Left renal pelvis (tissue), 4 donors: ENCODE results near the gene PDCD6IP. TPM values are rescaled to one million over a fixed set of nuclear protein-coding genes. Genes with fewer than 3 reads are reported as not detected.
"Not testable (repeated sequence)": the region's sequence is repeated elsewhere in the genome, so short reads cannot be mapped to it uniquely, and the experiment has no call there.

Experiments
- DNase-seq, 4 donors: peaks; one replicate each; pipeline ENCODE4 v3.0.0-alpha.2; 2013; ENCODE audit warnings: low read depth in 4 of 4, low spot score in 3 of 4
- polyA plus RNA-seq, 4 donors: library from polyadenylated mRNA; unstranded; fragments of 120-200 nt; gene quantifications; one replicate each; pipeline ENCODE4 v1.2.1, GENCODE V29; 2013; ENCODE audit not compliant: insufficient read length in 4 of 4

Gene PDCD6IP
- polyA plus RNA-seq, 4 donors = 155 to 171 (median 162) TPM

DNA sequence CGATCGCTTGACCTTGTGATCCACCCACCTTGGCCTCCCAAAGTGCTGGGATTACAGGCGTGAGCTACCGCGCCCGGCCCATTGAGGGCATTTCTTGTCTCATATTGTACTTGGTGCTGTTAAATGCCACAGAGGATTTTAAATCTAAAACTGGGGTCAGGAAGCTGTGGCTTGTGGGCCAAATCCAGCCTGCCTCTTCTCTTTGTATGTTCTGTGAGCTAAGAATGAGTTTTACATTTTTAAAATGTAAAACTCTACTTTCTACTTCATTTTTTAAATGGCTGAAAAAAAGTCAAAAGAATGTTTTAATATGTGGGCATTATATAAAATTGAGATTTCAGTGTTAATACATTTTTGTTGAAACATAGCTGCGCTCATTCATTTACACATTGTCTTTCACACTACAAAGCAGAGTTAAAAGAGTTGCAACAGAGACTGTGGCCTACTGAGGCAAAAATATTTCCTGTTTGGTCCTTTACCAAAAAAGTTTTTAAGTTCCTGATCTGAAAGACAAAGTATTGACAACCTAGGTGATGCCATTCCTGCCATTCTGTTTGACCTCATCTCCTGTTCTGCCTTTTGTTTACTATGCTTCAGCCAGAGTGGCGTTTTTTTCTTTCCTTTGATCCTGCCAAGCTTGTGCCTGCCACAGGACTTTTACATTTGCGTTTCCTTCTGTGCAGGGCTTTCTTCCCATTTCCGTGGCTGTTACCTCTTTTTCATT lies 50.4 kb downstream of the PDCD6IP start:
- no peak for DNase-seq

DNA sequence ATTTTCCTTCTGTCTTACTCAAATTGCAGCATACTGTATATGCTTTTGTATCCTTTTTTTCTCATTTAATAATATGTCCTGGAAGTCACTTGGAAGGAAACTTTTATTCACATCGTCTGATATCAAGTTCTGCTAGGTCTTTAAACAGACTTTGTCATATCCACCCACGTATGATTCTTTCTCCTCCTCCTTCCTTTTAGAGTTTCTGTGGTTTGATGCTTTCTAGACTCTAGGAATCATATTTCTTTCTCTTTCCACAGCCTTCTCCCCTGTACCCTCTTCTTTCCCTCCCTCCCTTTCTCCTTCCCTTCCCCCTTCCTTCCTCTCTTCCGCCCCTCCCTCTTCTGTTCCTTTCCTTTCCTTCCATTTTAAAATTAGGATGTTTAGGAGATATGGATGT lies 52.2 kb downstream of the PDCD6IP start:
- not testable (repeated sequence) for DNase-seq

DNA sequence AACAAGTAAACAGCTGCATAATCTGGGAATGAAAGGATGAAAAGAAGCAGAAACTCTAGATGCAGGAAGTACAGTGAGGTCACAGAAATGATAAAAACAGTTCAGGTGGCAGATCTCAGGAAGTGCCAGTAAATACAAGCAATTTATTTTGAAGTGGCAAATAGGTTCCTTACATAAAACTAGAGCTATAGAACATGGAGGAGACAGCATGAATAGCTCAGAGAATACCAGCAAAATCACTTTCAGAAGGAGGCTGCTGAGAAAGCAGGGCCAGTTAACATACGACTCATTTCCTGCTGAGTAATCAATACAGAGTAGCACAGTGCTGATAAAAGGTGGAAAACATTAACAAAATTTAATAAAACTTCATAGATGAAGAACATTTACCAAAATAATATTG lies 57.0 kb downstream of the PDCD6IP start:
- not testable (repeated sequence) for DNase-seq

DNA sequence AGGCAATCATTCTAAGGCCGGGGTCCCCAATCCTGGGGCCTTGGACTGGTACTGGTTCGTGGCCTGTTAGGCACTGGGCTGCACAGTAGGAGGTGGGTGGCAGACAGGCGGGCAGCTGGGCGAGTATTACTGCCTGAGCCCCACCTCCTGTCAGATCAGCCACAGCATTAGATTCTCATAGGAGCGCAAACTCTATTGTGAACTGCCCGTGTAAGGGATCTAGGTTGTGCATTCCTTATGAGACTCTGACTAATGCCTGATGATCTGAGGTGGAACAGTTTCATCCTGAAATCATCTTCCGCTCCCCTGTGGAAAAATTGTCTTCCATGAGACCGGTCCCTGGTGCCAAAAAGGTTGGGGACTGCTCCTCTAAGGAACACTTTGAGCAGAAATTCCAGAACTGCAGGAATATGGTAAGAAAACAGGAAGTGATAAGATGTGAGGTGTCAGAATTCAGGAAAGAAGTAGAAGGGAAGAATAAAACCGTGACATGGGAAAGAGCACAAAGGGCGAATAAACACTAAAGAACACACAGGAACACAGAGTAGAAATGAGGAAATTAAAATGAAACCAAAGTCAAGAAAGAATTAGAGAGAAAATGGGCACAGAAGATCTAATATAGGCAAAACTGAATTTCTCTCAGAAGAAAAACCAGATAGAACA lies 57.6 kb downstream of the PDCD6IP start:
- DNase-seq = no peak

DNA sequence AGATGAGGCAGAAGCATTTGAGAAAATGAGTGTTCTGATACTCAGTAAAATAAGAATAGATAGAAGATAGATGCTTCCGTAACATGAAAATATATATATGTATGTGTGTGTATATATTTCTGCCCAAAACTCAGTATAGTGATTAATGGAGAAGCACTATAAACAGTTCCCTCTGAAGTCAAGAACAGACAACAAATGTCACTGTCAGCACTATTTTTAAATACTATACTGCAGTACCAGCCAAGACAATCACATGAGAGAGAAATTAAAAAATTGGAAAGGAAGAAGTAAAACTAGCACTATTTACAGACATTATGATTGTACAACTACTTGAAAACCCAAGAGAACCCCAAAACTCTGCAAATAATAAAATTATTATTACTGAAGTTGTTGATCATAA lies 59.3 kb downstream of the PDCD6IP start:
- not testable (repeated sequence) for DNase-seq

DNA sequence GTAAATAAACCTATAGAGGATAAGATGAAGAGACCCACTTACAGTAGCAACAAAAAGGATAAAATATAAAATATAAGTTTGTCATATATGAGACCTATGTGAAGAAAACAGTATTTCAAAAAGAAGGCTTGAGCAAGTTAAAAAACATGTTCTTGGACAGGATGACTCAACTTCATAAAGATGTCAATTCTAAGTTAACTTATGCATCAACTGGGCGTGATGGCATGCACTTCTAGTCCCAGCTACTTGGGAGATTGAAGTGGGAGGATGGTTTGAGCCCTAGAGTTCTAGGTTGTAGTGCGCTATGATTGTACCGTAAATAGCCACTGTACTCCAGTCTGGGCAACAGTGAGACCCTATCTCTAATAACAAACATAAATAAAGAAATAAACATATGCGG lies 59.7 kb downstream of the PDCD6IP start:
- DNase-seq = no peak

DNA sequence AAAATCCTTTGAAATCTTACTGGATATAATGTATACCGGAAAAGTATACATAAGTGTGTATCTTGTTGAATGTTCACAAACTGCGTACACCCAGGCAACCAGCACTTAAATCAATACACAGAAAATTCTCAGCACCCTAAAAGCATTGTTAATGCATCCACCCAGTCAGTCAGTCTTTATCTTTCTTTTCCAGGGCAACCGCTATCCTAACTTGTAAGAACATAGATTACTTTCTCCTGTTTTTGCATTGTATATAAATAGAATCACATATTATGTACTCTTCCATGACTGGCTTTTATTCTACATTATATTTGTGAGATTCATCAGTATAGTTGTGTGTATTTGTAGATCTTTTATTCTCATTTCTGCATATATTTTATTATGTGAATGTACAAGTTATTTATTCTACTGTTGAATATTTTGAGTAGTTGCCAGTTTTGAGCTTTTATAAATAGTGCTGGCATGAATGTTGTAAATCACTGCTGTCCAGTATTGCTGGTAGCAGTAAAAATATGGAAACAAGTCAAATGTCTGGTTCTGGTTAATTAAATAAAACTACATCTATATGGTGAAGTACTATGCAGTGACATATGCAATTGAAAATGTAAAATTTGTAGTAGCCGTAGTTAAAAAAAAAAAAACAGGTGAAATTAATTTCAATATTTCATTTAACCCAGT lies 62.1 kb downstream of the PDCD6IP start:
- DNase-seq = no peak

DNA sequence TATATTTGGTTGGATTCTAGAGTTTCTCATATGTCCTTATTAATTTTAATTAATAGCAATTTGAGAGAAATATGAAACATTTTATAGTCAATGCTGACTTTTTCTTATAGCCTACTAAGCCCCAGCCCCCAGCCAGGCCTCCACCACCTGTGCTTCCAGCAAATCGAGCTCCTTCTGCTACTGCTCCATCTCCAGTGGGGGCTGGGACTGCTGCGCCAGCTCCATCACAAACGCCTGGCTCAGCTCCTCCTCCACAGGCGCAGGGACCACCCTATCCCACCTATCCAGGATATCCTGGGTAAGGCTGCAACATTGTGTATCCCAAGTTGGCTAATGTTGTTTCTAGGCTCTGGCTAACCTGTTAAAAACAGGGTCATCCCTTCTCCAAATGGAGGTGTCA lies 66.7 kb downstream of the PDCD6IP start:
- no peak for DNase-seq

DNA sequence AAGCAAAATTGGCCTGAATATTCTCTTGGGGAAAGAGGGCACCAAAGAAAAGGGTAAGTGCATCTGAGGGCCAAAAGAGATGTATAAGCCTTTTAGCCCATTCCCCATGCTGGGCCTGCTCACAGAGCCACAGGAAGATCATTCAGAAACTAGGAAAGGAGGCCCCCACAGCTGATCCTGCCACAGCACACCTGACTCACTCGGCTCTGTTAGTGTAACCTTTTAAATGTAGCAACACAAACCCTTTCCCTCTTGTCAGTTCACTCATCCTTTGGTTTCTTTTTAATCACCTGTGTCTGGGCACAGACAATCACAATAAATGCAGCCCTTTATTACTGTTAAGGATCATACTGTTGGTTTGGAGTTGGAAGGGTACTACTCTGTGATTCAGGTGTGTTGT lies 69.9 kb downstream of the PDCD6IP start:
- no peak for DNase-seq

DNA sequence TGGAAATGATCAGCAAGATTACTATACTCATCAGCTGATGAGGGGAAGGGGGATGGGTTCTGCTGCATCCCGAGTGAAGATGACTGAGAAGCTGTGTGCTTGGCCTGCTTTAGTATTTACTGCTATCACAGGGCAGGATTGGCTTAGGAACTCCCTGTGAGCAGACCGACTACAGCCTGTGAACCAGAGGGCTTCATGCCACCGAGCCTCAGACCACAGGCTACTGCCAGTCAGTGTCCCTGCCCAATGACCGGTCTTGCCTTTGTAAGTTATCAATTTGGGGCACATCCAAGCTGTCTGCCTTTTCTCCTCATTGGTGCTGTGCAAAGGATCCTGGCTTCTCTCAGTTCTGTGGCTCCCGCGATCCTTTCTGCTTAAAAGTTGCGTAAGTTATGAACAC lies 71.5 kb downstream of the PDCD6IP start:
- no peak for DNase-seq

DNA sequence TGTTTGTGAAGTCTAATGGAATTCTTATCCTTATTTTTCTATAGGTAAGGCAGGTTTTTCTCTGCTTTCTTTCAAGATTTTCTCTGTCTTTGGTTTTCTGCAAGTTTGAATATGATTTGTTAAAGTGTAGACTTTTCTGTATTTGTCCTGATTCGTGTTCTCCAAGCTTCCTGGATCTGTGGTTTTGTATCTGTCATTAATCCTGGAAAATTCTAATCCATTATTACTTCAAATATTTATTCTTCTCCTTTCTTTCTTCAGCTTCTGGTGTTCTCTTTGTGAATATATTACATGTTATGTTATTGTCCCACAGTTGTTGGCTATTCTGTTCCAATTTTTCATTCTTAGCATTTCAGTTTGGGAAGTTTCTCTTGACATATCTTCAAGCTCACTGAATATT lies 76.4 kb downstream of the PDCD6IP start:
- DNase-seq = no peak

DNA sequence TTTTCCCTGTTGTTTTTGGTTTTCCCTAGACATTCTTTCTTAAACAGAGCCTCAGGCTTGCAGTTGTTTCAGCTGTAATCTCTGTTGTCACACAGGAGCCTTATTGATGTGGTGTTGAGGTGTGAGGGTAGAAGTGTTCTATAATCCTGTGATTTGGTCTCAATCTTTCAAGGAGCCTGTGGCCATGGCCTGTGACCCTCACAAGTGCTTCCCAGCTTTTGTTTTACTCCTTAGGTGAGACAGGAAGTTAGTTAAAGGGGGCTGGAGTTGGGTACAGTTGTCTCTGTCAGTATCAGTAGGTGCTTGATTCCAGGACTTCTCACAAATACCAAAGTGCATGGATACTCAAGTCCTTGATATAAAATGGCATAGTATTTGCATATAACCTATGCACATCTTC lies 77.2 kb downstream of the PDCD6IP start:
- no peak for DNase-seq

DNA sequence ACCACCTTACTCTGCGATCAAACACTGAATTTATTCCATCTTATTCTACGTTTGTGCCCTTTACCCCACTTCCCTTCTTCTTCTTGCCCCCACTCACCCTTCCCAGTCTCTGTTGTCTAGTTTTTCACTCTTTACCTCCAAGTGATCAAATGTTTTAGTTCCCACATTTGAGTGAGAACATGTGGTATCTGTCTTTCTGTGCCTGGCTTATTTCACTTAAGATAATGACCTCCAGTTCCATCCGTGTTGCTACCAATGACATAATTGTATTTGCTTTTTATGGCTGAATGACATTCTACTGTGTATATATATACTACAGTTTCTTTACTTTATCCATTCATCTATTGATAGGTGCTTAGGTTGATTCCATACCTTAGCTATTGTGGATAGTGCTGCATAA lies 78.8 kb downstream of the PDCD6IP start:
- DNase-seq = no peak

DNA sequence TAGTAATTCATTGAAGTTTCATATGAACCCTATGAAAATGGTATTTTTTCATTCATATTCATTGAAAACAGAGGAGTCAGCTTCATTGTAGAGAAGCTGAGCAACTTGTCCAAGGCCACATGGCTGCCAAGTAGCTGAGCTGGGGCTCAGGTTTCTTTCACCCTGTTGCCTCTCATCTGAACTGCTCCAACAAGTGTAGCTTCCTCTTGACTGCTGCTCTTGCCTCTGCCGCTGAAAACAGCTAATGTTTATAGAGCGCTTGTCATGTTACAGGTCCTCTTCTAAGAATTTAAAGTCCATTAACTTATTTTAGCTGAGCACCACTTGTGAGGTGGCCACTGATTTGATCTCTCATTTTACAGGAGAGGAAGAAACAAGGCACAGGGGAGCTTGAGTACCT lies 81.1 kb downstream of the PDCD6IP start:
- no peak for DNase-seq

DNA sequence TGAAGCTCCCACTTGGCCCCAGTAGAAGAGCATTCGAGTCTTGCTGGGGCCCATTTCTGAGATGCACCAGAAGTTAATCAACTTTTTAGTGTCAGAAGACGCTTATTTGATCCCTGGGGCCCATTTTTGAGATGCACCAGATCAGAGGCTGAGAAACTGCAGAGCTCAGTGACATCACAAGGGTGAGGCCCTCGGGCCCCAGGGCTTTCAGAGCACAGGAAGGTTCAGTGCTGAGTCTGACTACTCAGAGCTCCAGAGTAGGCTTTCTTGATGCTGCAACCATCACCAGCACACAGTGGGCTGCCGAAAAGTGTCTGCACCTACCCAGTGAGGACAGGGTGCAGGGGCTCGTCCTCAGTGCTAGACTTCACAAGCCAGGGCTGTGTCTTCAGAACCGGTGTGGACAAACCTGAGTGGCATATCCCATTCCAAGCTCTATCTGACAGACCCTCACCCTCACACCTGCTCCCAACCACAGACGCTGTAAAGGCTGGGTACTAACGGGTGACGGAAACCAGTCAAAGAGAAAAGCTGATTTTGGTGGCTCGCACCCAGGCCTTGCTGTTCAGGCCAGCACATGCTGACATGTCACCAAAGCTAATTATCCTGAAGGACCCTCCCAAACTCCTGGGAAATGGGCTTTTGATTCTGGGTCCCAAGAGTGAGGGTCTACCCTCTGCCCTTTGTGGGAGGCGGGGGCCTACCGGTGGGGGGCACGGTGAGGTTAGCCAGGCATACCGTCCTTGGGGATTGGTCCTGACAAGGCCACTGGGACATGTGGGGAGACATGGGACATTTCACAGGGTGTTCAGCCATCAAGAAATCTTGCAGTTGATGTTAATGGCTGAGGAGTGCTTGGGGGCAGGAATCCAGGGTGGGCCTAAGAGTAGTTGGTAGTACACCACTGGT lies 83.0 kb downstream of the PDCD6IP start:
- DNase-seq = no peak

DNA sequence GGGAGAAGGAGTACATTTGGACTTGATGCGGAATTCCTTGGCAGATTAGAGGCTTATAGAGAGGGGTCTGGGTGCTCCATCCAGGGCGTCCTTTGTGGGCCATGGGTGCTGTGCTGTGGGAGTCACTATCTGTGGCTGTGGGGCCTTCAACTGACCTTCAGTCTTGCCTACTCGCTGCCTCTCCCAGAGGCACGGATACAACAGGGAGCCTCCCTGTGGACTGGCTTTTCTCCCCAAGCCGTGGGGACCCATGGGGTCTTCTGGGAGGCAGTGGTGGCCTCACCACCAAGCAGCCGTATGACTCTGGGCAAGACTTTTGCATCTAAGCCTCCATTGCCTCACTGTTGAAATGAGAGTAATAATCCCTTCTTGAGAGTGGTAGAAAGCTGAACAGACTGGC lies 83.9 kb downstream of the PDCD6IP start:
- DNase-seq = no peak

DNA sequence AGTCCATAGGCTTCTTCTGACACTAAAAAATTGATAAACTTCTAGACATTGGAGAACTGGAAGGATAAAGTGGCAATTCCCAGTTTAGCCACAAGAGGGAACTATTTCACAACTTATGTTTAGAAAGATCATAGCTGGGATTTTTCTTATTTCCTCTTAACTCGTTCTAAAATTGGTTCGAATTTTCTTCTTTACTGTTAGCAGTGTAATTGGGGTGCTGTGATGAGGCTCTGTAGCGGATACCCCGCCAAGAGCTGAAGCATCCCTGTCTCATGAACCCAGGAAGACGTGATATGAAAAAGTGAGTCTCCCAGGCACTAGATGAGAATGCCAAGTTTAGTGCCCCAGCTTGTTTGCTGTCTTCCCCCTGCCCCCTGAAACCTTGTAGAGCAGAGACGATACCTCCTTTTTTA lies 85.1 kb downstream of the PDCD6IP start:
- DNase-seq = peak in 3 of 4 donors; percentile 29 to 40 (median 31)

DNA sequence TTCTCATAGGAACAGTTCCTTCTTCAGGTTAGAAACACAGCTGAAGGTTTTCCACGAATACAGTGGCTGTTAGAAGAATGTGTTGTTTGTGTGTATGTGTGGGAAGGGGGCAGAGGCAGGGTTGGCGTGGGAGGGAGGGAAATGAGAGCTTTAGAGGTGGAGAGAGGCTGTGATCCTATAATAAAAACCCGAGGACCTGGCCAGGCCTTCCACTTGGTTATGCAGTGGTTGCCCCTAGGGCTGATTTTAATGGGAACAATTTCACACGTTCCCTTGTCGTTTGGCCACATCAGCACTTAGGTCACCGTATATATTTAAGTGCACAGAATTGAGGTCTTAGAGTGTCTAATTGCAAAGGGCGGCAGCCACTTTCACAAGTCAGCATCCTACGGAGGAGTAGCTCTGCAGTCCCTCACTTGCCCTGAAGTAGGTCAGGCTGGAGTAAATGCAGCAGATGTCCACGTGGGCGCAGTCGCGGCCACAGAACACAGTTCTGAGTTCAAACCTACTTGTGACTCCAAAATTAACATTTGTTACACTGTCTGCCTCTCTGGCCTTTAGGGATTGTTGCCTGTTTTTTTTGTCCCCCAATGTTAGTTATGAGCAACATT lies 85.6 kb downstream of the PDCD6IP start:
- peak in 3 of 4 donors; percentile 18 to 29 (median 23) for DNase-seq

DNA sequence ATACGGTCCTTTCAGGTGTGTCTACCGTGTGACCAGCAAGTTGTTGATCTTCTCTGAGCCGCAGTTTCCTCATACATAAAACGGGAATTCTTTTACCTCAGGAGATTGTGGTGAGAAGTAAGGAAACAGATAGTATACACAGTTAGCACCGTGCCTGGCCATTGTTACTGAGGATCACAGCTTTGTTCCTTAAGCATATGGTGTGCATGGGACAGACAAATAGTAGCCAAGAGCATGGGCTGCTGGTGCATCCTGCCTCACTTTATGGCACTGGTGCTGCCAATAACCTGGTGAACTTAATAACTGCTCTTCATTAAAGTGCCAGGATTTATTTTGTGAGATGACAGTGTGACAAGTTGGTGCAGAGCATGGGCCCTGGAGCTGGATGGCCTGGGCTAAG lies 86.3 kb downstream of the PDCD6IP start:
- DNase-seq = no peak

DNA sequence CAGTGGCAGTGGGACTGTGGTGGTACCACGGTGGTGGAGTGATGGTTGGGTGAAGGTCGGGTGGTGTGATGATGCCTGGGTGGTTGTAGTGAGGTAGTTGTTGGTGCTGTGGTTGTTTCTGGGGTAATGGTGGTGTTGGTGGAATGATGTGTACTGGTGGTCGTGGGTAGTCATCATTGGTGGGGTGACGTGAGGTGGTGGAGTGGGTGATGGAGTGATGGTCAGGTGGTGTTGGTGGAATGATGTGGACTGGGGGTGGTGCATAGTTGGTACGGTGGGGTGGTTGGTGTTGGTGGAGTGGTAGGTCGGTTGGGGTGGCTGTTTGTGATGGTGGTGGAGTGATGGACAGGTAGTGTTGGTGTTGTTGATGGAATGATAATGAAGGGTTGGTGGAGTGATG lies 87.1 kb downstream of the PDCD6IP start:
- DNase-seq = no peak
